ENCODE measurements around the gene GET3.
"Not testable (repeated sequence)": the region's sequence is repeated elsewhere in the genome, so short reads cannot be mapped to it uniquely, and the experiment has no call there.

The GET3 gene

DNA sequence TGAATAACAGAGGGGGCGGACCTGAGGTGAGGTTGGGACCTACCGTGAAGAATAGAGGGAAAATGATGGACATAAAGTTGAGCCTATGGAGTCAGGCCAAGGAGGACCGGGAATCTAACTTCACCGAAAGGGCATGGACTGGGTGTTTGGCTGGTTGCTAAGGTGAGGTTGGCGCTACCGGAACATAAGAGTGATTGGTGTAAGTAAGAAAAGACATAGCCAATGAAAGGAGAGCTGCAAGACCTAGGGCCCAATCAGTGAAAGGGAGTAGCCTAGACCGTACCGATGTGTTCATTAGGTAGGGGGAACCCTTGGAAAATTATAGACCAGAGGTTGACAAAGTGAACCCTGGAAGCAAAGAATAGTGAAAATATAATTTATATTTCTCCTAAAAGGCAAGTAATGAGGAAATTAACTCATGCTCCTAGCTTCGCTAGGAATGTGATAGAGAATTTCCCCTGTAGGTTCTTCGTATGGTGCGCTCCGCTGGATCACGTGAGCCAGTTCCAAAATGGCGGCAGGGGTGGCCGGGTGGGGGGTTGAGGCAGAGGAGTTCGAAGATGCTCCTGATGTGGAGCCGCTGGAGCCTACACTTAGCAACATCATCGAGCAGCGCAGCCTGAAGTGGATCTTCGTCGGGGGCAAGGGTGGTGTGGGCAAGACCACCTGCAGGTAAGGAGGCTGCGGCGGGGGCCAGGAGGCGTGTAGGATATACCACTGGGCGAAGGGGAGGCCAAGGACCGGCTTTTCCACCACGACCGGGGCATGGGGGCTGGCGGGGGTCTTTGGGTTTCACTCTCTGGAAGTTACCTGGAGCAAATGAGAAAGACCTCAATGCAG lies at the start of gene GET3:
TSS of gene GET3 (plus strand) at position 503 of the 840 bp plus-strand sequence. CDS start at position 512, 9 bp downstream.
- Mint-ChIP-seq H3K27ac (peak within 1 kb of the TSS; percentile 98), H3K36me3 (peaks cover 4% of the 10 kb centered on the region), H3K27me3 (no peaks in the 10 kb centered on the region), H3K9me3 (ENCODE audit: low read depth) (no peaks in the 10 kb centered on the region), H3K4me1 (ENCODE audit: low read depth) (peaks cover 33% of the 10 kb centered on the region), H3K4me3 (peak within 1 kb of the TSS; percentile 100)

DNA sequence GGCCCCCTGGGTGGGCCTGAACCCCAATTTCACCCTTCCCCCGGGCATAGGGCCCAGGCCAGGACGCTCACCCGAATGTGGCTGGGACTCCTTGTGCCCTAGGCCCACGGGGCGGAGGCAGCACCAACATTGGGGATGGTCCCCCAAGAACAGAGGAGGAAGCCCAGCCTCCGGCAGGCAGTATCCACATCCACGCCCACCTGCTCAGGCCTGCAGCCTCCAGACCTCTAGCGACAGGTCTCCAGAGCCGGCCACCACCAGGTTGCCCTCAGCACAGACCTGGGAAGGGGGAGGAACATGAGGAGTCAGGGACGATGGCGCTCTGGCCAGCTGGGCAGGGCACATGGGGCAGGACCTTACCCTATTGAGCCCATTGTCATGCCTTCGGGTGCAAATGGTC lies 48.3 kb upstream of the GET3 start:
- Mint-ChIP-seq H3K27ac (no peak overlapping the region), H3K36me3 (no peaks in the 10 kb centered on the region)

GRCh38 chr19:12689581-12690216 lies 47.6 kb upstream of the GET3 start:
- Mint-ChIP-seq H3K4me3 (no peak overlapping the region), H3K4me1 (ENCODE audit: low read depth) (no peaks in the 10 kb centered on the region), H3K36me3 (no peaks in the 10 kb centered on the region), H3K9me3 (ENCODE audit: low read depth) (no peaks in the 10 kb centered on the region), H3K27me3 (no peaks in the 10 kb centered on the region), H3K27ac (no peak overlapping the region)

More for the DNA sequence above, 48.3 kb upstream of the GET3 start:
- Mint-ChIP-seq H3K27me3 (no peaks in the 10 kb centered on the region), H3K9me3 (ENCODE audit: low read depth) (no peaks in the 10 kb centered on the region), H3K4me1 (ENCODE audit: low read depth) (no peaks in the 10 kb centered on the region), H3K4me3 (no peak overlapping the region)

DNA sequence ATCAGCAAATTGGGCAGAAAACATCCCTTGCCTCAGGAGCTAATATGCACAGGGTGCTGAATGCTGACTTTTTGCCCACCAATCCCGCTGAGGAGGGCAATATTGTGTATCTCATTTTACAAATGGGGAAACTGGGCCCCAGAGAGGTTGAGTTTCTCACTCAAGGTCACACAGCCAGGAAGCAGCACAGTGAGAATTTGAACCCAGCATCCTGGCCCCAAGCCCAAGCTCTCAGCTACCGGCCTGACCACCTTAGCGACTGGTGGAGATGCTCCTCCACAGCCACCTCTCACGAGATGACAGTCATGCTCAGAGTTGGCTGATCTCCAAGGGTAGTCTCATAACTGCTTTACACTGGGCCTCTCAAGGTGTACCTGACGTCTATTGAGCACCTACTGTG lies 44.3 kb upstream of the GET3 start:
- no peaks in the 10 kb centered on the region for H3K9me3 Mint-ChIP-seq (ENCODE audit: low read depth)
- no peaks in the 10 kb centered on the region for H3K36me3 Mint-ChIP-seq
- no peak overlapping the region for H3K27ac Mint-ChIP-seq
- no peak overlapping the region for H3K4me3 Mint-ChIP-seq
- H3K27me3 Mint-ChIP-seq: no peaks in the 10 kb centered on the region
- H3K4me1 Mint-ChIP-seq (ENCODE audit: low read depth): peaks cover 6% of the 10 kb centered on the region

GRCh38 chr19:12694641-12695040 lies 42.7 kb upstream of the GET3 start:
- Mint-ChIP-seq H3K9me3 (ENCODE audit: low read depth) (no peaks in the 10 kb centered on the region), H3K4me3 (peak overlapping the region; percentile 78), H3K27ac (no peak overlapping the region), H3K36me3 (peaks cover 5% of the 10 kb centered on the region), H3K4me1 (ENCODE audit: low read depth) (peaks cover 9% of the 10 kb centered on the region), H3K27me3 (no peaks in the 10 kb centered on the region)

DNA sequence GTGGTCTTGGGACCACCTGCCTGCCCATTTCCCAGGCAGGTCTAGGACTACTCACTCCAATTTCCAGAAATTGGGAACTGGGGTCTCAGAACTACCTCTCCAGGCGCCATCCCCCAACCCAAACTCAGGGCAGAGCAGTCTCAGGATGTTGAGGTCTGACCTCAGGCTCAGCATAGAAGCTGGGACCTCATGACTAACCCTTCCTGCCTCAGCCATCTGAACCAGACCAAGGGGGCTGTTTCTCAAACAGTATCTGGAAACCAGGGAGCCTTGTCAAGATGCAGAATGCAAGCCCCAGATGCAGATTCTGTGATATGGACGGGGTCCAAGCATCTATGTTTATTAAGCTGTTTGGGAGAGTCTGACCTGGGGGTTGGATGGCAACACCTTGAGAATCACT lies 42.2 kb upstream of the GET3 start:
- no peaks in the 10 kb centered on the region for H3K9me3 Mint-ChIP-seq (ENCODE audit: low read depth)
- no peaks in the 10 kb centered on the region for H3K27me3 Mint-ChIP-seq
- peak overlapping the region; percentile 78 for H3K4me3 Mint-ChIP-seq
- no peak overlapping the region for H3K27ac Mint-ChIP-seq
- peaks cover 9% of the 10 kb centered on the region for H3K4me1 Mint-ChIP-seq (ENCODE audit: low read depth)
- peaks cover 5% of the 10 kb centered on the region for H3K36me3 Mint-ChIP-seq

DNA sequence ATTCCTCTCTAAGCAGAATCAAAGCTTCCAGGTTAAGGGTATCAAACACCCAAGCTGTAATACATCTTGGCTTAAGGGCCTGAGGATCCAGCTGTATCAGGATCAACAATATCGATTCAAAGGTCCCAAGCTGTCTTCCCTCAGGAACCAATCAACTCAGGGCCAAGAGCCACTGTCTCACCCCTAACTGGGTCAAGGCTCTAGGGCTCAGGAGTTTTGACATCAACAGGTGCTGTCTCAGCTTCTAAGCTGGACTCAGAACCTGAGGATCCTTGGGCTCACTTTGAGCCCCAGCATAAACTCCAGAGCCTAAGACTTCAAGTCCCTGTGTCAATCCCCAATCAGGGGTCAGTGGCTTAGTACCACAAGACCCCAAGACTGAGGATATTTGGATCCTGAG lies 41.8 kb upstream of the GET3 start:
- peaks cover 5% of the 10 kb centered on the region for H3K36me3 Mint-ChIP-seq
- peaks cover 9% of the 10 kb centered on the region for H3K4me1 Mint-ChIP-seq (ENCODE audit: low read depth)
- H3K9me3 Mint-ChIP-seq (ENCODE audit: low read depth): no peaks in the 10 kb centered on the region
- H3K27me3 Mint-ChIP-seq: no peaks in the 10 kb centered on the region
- H3K27ac Mint-ChIP-seq: peak overlapping the region; percentile 66
- peak overlapping the region; percentile 78 for H3K4me3 Mint-ChIP-seq

GRCh38 chr19:12695997-12696365 lies 41.3 kb upstream of the GET3 start:
- Mint-ChIP-seq H3K36me3 (peaks cover 5% of the 10 kb centered on the region), H3K27ac (peak overlapping the region; percentile 66), H3K27me3 (no peaks in the 10 kb centered on the region), H3K9me3 (ENCODE audit: low read depth) (no peaks in the 10 kb centered on the region), H3K4me1 (ENCODE audit: low read depth) (peaks cover 9% of the 10 kb centered on the region), H3K4me3 (peak overlapping the region; percentile 89)

DNA sequence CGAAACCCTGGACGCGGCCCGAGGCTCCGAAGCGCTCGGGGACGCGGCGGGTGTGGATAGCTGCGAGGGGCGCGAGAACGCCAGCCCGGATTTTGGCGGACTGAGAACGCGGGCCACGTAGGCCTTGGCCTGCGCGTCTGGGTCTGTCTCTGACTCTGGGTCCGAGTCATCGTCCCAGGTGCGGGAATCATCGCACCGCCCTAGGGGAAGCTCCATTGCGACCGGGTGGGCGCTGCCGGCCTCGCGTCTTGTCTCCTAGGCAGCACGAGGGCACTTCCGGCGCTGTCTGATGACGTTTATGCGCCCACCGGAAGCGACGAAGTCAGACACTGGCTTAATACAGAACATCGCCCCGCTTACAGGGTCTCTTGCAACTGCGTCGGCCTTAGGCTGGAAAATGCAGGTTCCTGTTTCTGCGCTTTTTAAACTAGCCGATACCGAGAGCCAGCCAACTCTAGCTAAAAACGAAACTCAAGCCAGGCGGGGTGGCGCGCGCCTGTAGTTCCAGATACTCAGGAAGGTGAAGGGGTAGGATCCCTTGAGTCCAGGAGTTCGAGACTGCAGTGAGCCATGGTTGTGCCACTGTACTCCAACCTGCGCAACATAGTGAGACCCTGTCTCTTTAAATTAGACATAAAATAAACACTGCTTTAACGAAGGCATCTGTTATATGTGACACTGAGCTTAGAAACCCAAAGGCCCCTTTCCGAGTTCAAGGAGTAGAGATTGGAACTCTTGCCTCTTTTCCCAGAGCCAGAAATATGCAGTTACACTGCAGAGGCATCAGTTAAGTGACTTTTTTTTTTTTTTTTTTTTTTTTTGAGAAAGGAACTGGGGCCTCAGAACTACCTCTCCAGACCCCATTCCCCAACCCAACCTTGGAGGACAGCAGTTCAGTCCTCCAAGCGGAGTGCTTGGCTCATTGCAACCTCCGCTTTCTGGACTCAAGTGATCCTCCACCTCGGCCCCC lies 40.6 kb upstream of the GET3 start, which contains the start of gene FBXW9:
TSS of gene FBXW9 (minus strand) at position 266 of the 970 bp plus-strand sequence. CDS start at position 216, 50 bp downstream.
- H3K27me3 Mint-ChIP-seq: no peaks in the 10 kb centered on the region

GRCh38 chr19:12697425-12697824 lies 39.9 kb upstream of the GET3 start:
- H3K36me3 Mint-ChIP-seq; H3K27me3 Mint-ChIP-seq; H3K9me3 Mint-ChIP-seq (ENCODE audit: low read depth); H3K27ac Mint-ChIP-seq; H3K4me1 Mint-ChIP-seq (ENCODE audit: low read depth): not testable (repeated sequence)
- H3K4me3 Mint-ChIP-seq: peak overlapping the region; percentile 51

More for the DNA sequence above, 40.6 kb upstream of the GET3 start, which contains the start of gene FBXW9:
- Mint-ChIP-seq H3K4me3 (peak within 1 kb of the TSS; percentile 89), H3K36me3 (peaks cover 5% of the 10 kb centered on the region), H3K4me1 (ENCODE audit: low read depth) (peaks cover 9% of the 10 kb centered on the region), H3K27ac (peak within 1 kb of the TSS; percentile 88), H3K9me3 (ENCODE audit: low read depth) (no peaks in the 10 kb centered on the region)

DNA sequence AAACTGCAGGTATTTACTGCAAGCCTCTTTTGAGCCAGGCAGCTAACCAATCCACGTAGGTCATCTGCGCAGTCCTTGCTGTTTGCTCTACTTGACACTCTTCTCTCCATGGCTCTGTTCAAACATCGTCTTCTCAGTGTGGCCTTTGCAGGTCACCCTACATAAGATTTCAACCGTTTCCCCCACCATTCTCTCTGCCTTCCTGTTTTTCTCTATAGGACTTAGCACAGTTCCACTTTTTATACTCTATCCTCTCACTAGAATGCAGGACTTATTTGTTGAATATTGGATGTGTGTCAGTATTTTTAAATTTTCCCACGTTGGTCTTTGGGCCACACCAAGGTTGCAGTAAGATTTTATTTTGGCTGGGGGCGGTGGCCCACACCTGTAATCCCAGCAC lies 39.2 kb upstream of the GET3 start:
- Mint-ChIP-seq H3K4me1 (ENCODE audit: low read depth) (peaks cover 9% of the 10 kb centered on the region), H3K27me3 (no peaks in the 10 kb centered on the region), H3K27ac (peak overlapping the region; percentile 84), H3K9me3 (ENCODE audit: low read depth) (no peaks in the 10 kb centered on the region), H3K36me3 (peaks cover 6% of the 10 kb centered on the region), H3K4me3 (peak overlapping the region; percentile 76)

DNA sequence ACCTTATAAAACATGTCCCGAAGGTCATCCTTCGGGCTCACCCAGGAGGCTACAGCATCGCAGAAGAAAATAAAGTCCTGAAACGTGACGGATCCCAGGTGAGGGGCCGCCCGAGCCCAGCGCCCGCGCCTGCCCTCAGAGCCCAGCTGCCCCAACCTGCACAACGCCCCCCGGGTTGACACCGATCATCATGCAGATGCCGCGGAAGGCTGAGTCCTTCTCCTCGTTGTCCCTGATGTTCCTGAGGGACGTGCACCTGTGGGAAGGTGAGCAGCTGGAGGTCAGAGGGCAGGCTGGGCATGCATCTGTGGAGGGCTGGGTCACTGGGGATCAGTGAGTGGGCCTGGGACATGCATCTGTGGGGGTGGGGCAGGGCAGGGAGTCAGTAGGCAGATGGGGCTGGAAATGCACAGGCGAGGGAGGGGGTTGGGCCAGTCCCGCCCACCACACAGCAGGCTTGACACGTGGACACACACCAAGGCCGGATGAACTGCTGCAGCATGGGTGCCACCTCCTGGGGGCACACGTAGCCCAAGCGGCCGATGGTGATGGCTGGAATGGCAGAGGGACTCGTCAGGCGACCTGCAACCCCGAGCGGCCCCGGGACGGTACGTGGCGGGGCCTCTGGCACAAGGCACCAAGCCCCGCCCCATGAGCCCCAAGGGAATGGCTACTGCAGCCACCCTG lies 35.6 kb upstream of the GET3 start:
- peaks cover 9% of the 10 kb centered on the region for H3K36me3 Mint-ChIP-seq
- H3K27ac Mint-ChIP-seq: no peak overlapping the region
- no peaks in the 10 kb centered on the region for H3K27me3 Mint-ChIP-seq
- no peaks in the 10 kb centered on the region for H3K9me3 Mint-ChIP-seq (ENCODE audit: low read depth)
- H3K4me1 Mint-ChIP-seq (ENCODE audit: low read depth): peaks cover 5% of the 10 kb centered on the region
- no peak overlapping the region for H3K4me3 Mint-ChIP-seq

- Mint-ChIP-seq H3K27ac (no peak overlapping the region), H3K27me3 (no peaks in the 10 kb centered on the region), H3K9me3 (ENCODE audit: low read depth) (no peaks in the 10 kb centered on the region), H3K36me3 (peaks cover 9% of the 10 kb centered on the region), H3K4me3 (no peak overlapping the region), H3K4me1 (ENCODE audit: low read depth) (peaks cover 3% of the 10 kb centered on the region)
These were observed 34.3 kb upstream of the GET3 start for GRCh38 chr19:12703046-12703445.

DNA sequence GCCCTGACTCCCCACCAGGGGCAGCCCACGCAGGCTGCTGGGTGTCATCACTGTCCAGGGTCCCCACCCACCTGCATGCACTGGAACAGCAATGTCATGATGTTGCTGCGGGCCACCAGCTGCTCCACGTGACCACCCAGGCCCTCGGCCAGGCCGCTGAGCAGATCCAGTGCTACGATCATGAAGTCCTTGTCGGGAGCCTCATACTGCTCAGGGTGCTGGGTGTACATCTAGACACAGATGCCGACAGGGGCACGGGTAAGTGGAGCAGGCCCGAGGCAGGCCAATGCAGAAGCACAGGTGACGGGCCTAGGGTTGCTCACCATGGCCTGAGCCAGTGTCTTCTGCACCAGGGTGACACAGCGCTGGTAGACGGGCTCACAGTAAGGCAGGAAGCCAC lies 32.1 kb upstream of the GET3 start:
- Mint-ChIP-seq H3K9me3 (ENCODE audit: low read depth) (no peaks in the 10 kb centered on the region), H3K27ac (peak overlapping the region; percentile 50), H3K36me3 (peaks cover 4% of the 10 kb centered on the region), H3K4me1 (ENCODE audit: low read depth) (no peaks in the 10 kb centered on the region), H3K4me3 (no peak overlapping the region), H3K27me3 (no peaks in the 10 kb centered on the region)
